ENCODE measurements around the gene RNF114.

RNF114 gene

GRCh38 chr20:49936153-49937026 is at the start of gene RNF114:
TSS of gene RNF114 (plus strand) at chr20:49936397. CDS start at chr20:49936413, 16 bp downstream.
- in situ Hi-C loops (cut with HindIII; ENCODE audit: low pct_ligation_motif_present, low sequenced_read_pairs): no loop called here
- Histone ChIP-seq H3K36me3 (replicated peaks) (peaks cover 3% of the 10 kb centered on the region), H3K4me3 (ENCODE audit: low read depth, low read length) (peak within 1 kb of the TSS; percentile 92), H3K27ac (peak within 1 kb of the TSS; percentile 62), H3K27me3 (replicated peaks) (no peaks in the 10 kb centered on the region)
- DNase-seq: peak; percentile 76
- no peak for TF ChIP-seq CTCF (IDR thresholded peaks at IDR 0.05; ENCODE audit: low read depth, low read length, missing control alignments)

- in situ Hi-C loops (cut with HindIII; ENCODE audit: low pct_ligation_motif_present, low sequenced_read_pairs): no loop called here
These were observed 49.5 kb upstream of the RNF114 start for GRCh38 chr20:49886571-49887213.

GRCh38 chr20:49887251-49888211 is 48.7 kb upstream of the RNF114 start:
- Histone ChIP-seq H3K27ac (no peak overlapping the region), H3K4me3 (ENCODE audit: low read depth, low read length) (no peak overlapping the region), H3K36me3 (replicated peaks) (peaks cover 3% of the 10 kb centered on the region), H3K27me3 (replicated peaks) (no peaks in the 10 kb centered on the region)
- no peak for TF ChIP-seq CTCF (IDR thresholded peaks at IDR 0.05; ENCODE audit: low read depth, low read length, missing control alignments)
- in situ Hi-C loops (cut with HindIII; ENCODE audit: low pct_ligation_motif_present, low sequenced_read_pairs): no loop called here
- DNase-seq: peak; percentile 16

More at GRCh38 chr20:49886571-49887213, 49.5 kb upstream of the RNF114 start:
- Histone ChIP-seq H3K4me3 (ENCODE audit: low read depth, low read length) (no peak overlapping the region), H3K36me3 (replicated peaks) (peaks cover 3% of the 10 kb centered on the region), H3K27ac (no peak overlapping the region), H3K27me3 (replicated peaks) (no peaks in the 10 kb centered on the region)
- no peak for DNase-seq
- TF ChIP-seq CTCF (IDR thresholded peaks at IDR 0.05; ENCODE audit: low read depth, low read length, missing control alignments): no peak

- no peaks in the 10 kb centered on the region for H3K27me3 ChIP-seq (replicated peaks)
- peak; percentile 96 for TF ChIP-seq CTCF (IDR thresholded peaks at IDR 0.05; ENCODE audit: low read depth, low read length, missing control alignments)
- H3K36me3 ChIP-seq (replicated peaks): peaks cover 3% of the 10 kb centered on the region
- in situ Hi-C loops (cut with HindIII; ENCODE audit: low pct_ligation_motif_present, low sequenced_read_pairs): no loop called here
- no peak overlapping the region for H3K4me3 ChIP-seq (ENCODE audit: low read depth, low read length)
- no peak overlapping the region for H3K27ac ChIP-seq
- peak; percentile 58 for DNase-seq
These were observed 47.8 kb upstream of the RNF114 start for GRCh38 chr20:49888212-49889000.
